Activated CD4-positive, alpha-beta T cell treated with anti-CD3 and anti-CD28 coated beads, Interleukin-2, Interleukin-4, amounts not matched to agents 100 ng/mL and 50 ng/mL, durations not matched to agents 16 hours and 8 hours (primary cell): Measurements from ENCODE around the gene CCDC80.

Source experiments
- DNase-seq: peaks from one replicate; pipeline ENCODE4 v3.0.0-alpha.2; 2020; ENCODE audit warnings: low spot score

CCDC80 gene

GRCh38 chr3:112632596-112632995 lies 8.3 kb downstream of the CCDC80 start:
- no peak for DNase-seq

DNA sequence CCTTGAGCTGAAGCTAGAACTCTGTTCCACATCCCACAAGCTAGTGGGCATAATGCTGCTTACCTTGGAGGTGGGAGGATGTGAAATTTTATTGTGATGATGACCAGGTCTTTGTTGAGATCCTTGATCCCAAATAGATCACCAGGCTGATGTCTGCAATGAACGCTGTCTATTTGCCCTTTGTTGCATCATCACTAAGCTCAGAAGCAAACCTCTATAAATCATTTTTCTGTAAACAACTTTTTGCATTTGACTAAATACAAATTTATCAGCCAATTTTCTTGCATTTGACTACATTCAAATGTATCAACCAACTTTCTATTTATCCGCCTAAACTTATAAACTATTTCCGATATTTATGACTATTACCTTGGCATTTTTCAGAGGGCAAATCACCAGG lies 9.7 kb downstream of the CCDC80 start:
- DNase-seq: no peak

GRCh38 chr3:112629425-112629824 lies 11.5 kb downstream of the CCDC80 start:
- DNase-seq: peak; percentile 44

DNA sequence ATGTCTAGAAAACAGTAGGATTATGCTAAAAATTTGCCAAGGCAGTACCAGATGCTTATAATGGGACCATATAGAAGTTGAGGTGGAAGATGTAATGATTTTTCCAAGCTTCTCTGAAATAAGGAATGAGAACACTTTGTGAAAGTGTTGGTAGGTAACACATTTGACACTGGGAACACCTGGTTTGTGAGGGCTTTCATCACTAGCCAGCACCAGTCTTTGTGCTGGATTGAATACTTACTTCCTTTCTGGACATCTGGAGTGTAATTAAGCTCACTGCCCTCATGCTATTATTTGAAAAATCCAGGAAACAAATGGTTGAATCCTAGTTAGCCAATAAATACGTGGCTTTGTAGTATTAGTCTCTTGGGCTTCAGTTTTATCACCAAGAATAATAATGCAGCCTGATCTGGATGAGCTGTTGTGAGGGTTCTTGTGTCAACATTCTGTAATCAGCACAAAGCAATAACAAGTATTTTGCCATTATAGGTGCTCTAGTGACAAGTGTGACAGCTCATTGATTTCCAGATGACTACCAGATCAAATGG lies 12.9 kb downstream of the CCDC80 start:
- DNase-seq: no peak

GRCh38 chr3:112627419-112627818 lies 13.5 kb downstream of the CCDC80 start:
- no peak for DNase-seq

GRCh38 chr3:112623717-112624116 lies 17.2 kb downstream of the CCDC80 start:
- DNase-seq: no peak

DNA sequence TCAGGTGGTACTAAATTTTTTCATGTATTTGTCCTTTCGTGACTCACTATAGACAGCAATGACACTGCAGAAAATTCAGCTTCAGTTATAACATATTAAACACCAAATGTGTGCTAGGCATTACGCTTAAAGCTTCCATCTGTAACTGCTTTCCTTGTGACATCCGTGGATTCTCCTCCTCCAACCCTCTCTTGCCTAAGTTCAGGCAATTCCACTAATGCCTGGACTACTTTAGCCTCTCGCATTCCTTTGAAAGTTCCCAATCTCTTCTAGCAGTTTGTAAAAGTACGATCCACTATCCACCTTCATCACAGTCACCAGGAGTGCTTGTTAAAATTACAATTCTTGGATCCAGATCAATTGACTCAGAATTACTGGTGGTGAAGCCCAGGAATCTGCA lies 17.7 kb downstream of the CCDC80 start:
- no peak for DNase-seq

DNA sequence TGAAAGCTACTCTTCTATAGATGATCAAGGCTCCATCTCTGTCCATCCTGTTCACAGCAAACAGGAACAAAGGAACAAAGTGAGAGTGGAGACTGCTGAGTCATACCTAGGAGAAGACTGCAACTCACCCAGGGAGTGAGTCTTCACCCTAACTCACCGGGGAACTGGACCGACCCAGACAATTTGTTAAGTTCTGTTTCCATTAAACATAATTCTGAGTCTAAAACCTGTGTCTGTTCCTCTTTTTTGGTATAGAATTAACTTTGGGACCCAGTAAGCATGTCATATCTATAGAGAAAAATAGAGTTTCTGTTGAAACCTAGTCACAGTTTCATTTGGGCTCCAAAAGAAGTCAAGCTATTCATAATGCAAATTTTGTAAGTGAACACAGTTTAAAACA lies 21.6 kb downstream of the CCDC80 start:
- no peak for DNase-seq

DNA sequence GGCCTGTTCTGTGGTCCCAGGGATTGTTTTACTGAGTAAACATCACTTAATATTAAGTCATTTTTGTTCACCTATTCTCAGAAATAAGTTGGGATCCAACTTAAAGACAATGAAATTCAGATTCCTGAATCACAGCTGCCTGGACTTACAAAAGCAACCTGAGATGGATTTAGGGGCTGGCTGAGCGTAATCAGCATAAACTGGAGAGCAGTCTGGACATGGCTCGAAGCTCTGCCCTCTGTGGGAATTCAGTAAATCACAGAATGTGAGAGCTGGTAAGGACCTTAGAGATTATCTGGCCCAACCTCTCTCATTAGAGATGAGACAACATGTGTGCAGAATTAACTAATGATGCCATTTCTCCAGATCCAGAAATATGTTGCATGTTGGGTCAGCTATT lies 23.7 kb downstream of the CCDC80 start:
- no peak for DNase-seq

GRCh38 chr3:112615989-112616731 lies 24.8 kb downstream of the CCDC80 start:
- no peak for DNase-seq

- DNase-seq: no peak
Measured at GRCh38 chr3:112611752-112612515, 29.0 kb downstream of the CCDC80 start.

DNA sequence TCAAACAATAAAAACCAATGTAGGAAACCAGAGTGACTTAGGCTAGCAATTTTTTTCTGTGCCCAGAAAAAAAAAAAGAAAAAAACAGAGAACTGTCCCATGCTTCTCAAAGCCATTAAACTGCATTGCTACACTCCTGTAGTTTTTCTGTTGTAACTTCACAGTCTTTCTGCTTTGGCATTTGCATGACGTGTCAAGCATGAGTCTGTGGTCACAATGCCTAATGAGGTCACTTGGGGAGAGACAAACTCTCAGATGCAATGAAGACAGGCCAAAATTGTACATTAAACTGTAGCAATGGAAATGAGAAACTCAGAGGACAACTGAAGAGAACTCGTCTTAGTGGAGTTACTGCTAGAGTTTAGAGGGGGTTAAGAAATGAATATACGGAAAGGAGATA lies 30.8 kb downstream of the CCDC80 start:
- DNase-seq: no peak

DNA sequence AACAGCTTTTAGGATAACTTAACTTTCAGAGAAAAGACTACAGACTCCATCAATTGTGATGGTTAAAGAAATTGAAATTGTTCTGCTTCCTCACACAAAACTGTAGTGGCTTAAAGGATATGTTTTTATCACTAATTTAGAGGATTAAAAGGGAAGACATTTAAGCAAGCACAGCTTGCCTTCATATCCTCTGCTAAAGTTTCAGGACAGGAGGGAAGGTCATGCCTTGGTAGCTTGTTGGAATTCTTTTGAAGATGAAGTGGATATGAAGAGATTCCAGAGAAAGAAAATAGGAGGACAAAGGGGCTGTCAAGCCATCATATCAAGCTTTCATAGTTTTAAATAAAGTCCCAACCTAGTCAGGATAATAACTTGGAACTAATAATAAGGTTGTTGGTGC lies 33.1 kb downstream of the CCDC80 start:
- DNase-seq: no peak

- no peak for DNase-seq
Measured at GRCh38 chr3:112606098-112606497, 34.8 kb downstream of the CCDC80 start.

- peak; percentile 35 for DNase-seq
Measured at GRCh38 chr3:112605285-112605684, 35.7 kb downstream of the CCDC80 start.

DNA sequence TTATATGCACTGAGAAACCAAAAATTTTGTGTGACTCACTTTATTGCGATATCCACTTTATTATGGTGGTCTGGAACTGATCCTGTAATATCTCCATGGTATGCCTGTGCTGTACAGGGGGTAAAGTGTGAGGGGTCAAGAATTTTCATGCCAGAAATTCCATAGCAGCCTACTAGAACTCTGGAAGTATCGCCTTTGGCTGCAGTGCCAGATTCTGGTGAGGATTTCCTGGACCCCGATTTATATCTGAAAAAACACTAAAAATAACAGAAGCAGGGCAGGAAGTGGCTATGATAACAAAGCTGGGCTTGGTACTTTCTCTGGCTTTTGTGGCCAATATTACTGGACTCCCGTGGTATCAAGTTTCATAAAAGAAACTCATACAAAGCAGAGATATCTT lies 36.4 kb downstream of the CCDC80 start:
- no peak for DNase-seq

- DNase-seq: peak; percentile 60
Measured at GRCh38 chr3:112602217-112602838, 38.6 kb downstream of the CCDC80 start.

GRCh38 chr3:112598731-112599130 lies 42.2 kb downstream of the CCDC80 start:
- no peak for DNase-seq

- DNase-seq: no peak
Measured at GRCh38 chr3:112597945-112598344, 43.0 kb downstream of the CCDC80 start.

- no peak for DNase-seq
Measured at GRCh38 chr3:112594856-112595255, 46.1 kb downstream of the CCDC80 start.

DNA sequence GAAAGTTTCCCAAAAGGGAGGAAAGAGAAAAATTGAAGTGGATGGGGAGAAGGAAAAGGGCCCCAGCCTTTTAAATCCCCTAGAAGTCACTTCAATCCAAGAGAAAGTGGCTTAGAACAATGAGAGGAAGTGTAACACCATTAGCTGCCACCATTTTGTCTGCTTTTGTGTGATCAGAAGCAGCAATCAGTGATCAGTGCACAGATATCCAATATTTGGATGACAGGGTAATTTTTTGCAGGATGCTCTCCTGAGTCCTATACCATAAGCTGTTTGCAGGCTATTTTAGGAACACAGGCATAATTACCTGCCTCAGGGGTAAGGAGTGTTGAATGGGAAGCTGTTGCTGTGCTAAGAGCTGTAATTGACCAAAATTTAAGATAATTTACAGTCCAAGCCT lies 47.7 kb downstream of the CCDC80 start:
- DNase-seq: no peak

- no peak for DNase-seq
Measured at GRCh38 chr3:112587336-112587735, 53.6 kb downstream of the CCDC80 start.

DNA sequence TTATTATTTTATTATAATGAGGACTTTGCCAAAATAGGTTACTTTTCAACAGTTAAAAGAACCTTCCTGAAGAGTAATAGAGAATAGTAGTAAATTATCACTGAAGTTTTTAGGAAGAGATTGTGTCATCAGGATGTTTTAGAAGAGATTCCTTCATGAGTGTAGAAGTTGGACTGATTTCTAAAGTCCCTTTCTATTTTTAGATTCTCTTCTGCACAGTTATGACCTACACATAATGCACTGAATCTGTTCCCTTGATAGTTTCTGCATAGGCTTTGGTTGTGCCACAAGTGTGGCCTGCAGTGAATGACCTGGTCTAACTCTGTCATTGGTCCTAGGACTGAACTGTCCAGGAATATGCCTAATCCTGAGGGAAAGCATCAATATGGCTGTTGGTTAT lies 55.2 kb downstream of the CCDC80 start:
- DNase-seq: no peak
